Astrocyte (in vitro differentiated cells and primary cell): ENCODE data around the gene CDH8. TPM values are rescaled to one million over a fixed set of nuclear protein-coding genes. Genes with fewer than 3 reads are reported as not detected.
A peak's percentile ranks its signal among the peaks of the same experiment; 100 is the strongest.

Experiments used
- DNase-seq: peaks from one replicate; pipeline ENCODE4 v3.0.0-alpha.2; 2010; ENCODE audit warnings: low read depth
- FAIRE-seq: peaks from 2 replicates; lab custom pipeline; 2011; peaks lifted over from hg19 to GRCh38; lab: Jason Lieb, UNC
- H2AFZ ChIP-seq: 2 replicates; pipeline ENCODE4 v1.6.0; 2012; ENCODE audit warnings: low read depth, low read length, inconsistent platforms
- H3K27ac ChIP-seq: 2 replicates; pipeline ENCODE4 v1.5.1; 2011; ENCODE audit warnings: low read depth, low read length, inconsistent platforms
- H3K27me3 ChIP-seq: 2 replicates; pipeline ENCODE4 v1.6.0; 2011; ENCODE audit warnings: low read length, inconsistent platforms; ENCODE audit not compliant: insufficient read depth
- H3K36me3 ChIP-seq: 2 replicates; pipeline ENCODE4 v1.5.1; 2011; ENCODE audit warnings: low read length, inconsistent platforms; ENCODE audit not compliant: insufficient read depth
- H3K4me1 ChIP-seq: 2 replicates; pipeline ENCODE4 v1.5.1; 2011; ENCODE audit warnings: low read length, inconsistent platforms; ENCODE audit not compliant: insufficient read depth
- H3K4me2 ChIP-seq: 2 replicates; pipeline ENCODE4 v1.6.0; 2012; ENCODE audit warnings: low read length, inconsistent platforms
- H3K4me3 ChIP-seq: 2 replicates; pipeline ENCODE4 v1.5.1; 2011; ENCODE audit warnings: low read depth, mild to moderate bottlenecking, low read length, inconsistent platforms; ENCODE audit not compliant: insufficient read depth
- H3K79me2 ChIP-seq: 2 replicates; pipeline ENCODE4 v1.6.0; 2012; ENCODE audit warnings: mild to moderate bottlenecking, low read length, inconsistent platforms; ENCODE audit not compliant: insufficient read depth
- H3K9ac ChIP-seq: 2 replicates; pipeline ENCODE4 v1.6.0; 2012; ENCODE audit warnings: mild to moderate bottlenecking, low read length, inconsistent platforms
- H3K9me3 ChIP-seq: 2 replicates; pipeline ENCODE4 v1.5.1; 2012; ENCODE audit warnings: low read depth, mild to moderate bottlenecking, low read length, inconsistent platforms; ENCODE audit not compliant: insufficient read depth
- H4K20me1 ChIP-seq: 2 replicates; pipeline ENCODE4 v1.6.0; 2012; ENCODE audit warnings: low read length, inconsistent platforms; ENCODE audit not compliant: insufficient read depth
- H3K27ac Mint-ChIP-seq: one replicate; pipeline ENCODE4 v1.8.0; 2021; ENCODE audit warnings: mild to moderate bottlenecking, mixed read lengths; ENCODE audit not compliant: unreplicated experiment
- H3K27me3 Mint-ChIP-seq: one replicate; pipeline ENCODE4 v1.8.0; 2021; ENCODE audit warnings: low read depth, mixed read lengths; ENCODE audit not compliant: unreplicated experiment
- H3K36me3 Mint-ChIP-seq: one replicate; pipeline ENCODE4 v1.8.0; 2021; ENCODE audit warnings: low read depth, mixed read lengths; ENCODE audit not compliant: unreplicated experiment
- H3K4me1 Mint-ChIP-seq: one replicate; pipeline ENCODE4 v1.8.0; 2021; ENCODE audit warnings: low read depth, mixed read lengths; ENCODE audit not compliant: unreplicated experiment
- H3K4me3 Mint-ChIP-seq: one replicate; pipeline ENCODE4 v1.8.0; 2021; ENCODE audit warnings: mild to moderate bottlenecking, moderate library complexity, mixed read lengths; ENCODE audit not compliant: unreplicated experiment
- H3K9me3 Mint-ChIP-seq: one replicate; pipeline ENCODE4 v1.8.0; 2021; ENCODE audit warnings: mild to moderate bottlenecking, mixed read lengths; ENCODE audit not compliant: unreplicated experiment
- EZH2 ChIP-seq: IDR thresholded peaks from 2 replicates; pipeline ENCODE4 v1.6.1; 2012; ENCODE audit warnings: mild to moderate bottlenecking, low read length, inconsistent platforms; ENCODE audit not compliant: insufficient read depth
- total RNA-seq: library from RNA; stranded (reverse); gene quantifications from 2 replicates; pipeline ENCODE4 v1.2.1, GENCODE V29; 2021
- TF ChIP-seq, protein P1 (sequence below): IDR thresholded peaks from 2 replicates; pipeline ENCODE4 v1.5.1; 2011; ENCODE audit warnings: low read depth, mild to moderate bottlenecking, inconsistent platforms, low read length, moderate library complexity; ENCODE audit not compliant: insufficient read depth

CDH8 gene
- total RNA-seq, 1 donor from 2014 or later, result 17.5 TPM

- peak overlapping the region; percentile 84 for H3K27ac Mint-ChIP-seq
- no peak overlapping the region for H3K4me3 ChIP-seq
Measured at GRCh38 chr16:61836804-61837393, 199.3 kb downstream of the CDH8 start.

GRCh38 chr16:61834082-61834481 is 202.2 kb downstream of the CDH8 start:
- Mint-ChIP-seq H3K27me3 (no peaks in the 10 kb centered on the region), H3K4me3 (no peak overlapping the region), H3K36me3 (no peaks in the 10 kb centered on the region), H3K9me3 (no peaks in the 10 kb centered on the region), H3K4me1 (peaks cover 31% of the 10 kb centered on the region), H3K27ac (no peak overlapping the region)
- no peaks in the 10 kb centered on the region for H3K36me3 ChIP-seq
- FAIRE-seq (no peak), DNase-seq (peak; percentile 2)
- TF ChIP-seq, protein P1, sequence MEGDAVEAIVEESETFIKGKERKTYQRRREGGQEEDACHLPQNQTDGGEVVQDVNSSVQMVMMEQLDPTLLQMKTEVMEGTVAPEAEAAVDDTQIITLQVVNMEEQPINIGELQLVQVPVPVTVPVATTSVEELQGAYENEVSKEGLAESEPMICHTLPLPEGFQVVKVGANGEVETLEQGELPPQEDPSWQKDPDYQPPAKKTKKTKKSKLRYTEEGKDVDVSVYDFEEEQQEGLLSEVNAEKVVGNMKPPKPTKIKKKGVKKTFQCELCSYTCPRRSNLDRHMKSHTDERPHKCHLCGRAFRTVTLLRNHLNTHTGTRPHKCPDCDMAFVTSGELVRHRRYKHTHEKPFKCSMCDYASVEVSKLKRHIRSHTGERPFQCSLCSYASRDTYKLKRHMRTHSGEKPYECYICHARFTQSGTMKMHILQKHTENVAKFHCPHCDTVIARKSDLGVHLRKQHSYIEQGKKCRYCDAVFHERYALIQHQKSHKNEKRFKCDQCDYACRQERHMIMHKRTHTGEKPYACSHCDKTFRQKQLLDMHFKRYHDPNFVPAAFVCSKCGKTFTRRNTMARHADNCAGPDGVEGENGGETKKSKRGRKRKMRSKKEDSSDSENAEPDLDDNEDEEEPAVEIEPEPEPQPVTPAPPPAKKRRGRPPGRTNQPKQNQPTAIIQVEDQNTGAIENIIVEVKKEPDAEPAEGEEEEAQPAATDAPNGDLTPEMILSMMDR, result no peak
- TF ChIP-seq EZH2, result no peak
- no peaks in the 10 kb centered on the region for H3K27me3 ChIP-seq
- H3K9me3 ChIP-seq, result no peaks in the 10 kb centered on the region
- no peak overlapping the region for H3K9ac ChIP-seq
- H3K4me3 ChIP-seq, result no peak overlapping the region
- no peak overlapping the region for H2AFZ ChIP-seq
- no peaks in the 10 kb centered on the region for H3K79me2 ChIP-seq
- no peak overlapping the region for H3K4me2 ChIP-seq
- no peaks in the 10 kb centered on the region for H4K20me1 ChIP-seq
- no peaks in the 10 kb centered on the region for H3K4me1 ChIP-seq
- H3K27ac ChIP-seq, result no peak overlapping the region

More at GRCh38 chr16:61836804-61837393, 199.3 kb downstream of the CDH8 start:
- DNase-seq (peak; percentile 13), FAIRE-seq (no peak)
- no peak overlapping the region for H3K9ac ChIP-seq
- Mint-ChIP-seq H3K4me1 (peaks cover 22% of the 10 kb centered on the region), H3K27me3 (no peaks in the 10 kb centered on the region), H3K4me3 (no peak overlapping the region), H3K9me3 (no peaks in the 10 kb centered on the region), H3K36me3 (no peaks in the 10 kb centered on the region)
- H3K9me3 ChIP-seq, result no peaks in the 10 kb centered on the region
- H3K36me3 ChIP-seq, result no peaks in the 10 kb centered on the region
- no peaks in the 10 kb centered on the region for H3K4me1 ChIP-seq
- H3K27me3 ChIP-seq, result no peaks in the 10 kb centered on the region
- H4K20me1 ChIP-seq, result no peaks in the 10 kb centered on the region
- no peaks in the 10 kb centered on the region for H3K79me2 ChIP-seq
- no peak overlapping the region for H2AFZ ChIP-seq
- no peak overlapping the region for H3K4me2 ChIP-seq
- H3K27ac ChIP-seq, result no peak overlapping the region
- no peak for TF ChIP-seq EZH2
- TF ChIP-seq, protein P1, result no peak

GRCh38 chr16:61831351-61831917 is 204.8 kb downstream of the CDH8 start:
- no peaks in the 10 kb centered on the region for H3K9me3 ChIP-seq
- H3K9me3 Mint-ChIP-seq, result no peaks in the 10 kb centered on the region
- H3K4me3 Mint-ChIP-seq, result no peak overlapping the region
- H3K79me2 ChIP-seq, result no peaks in the 10 kb centered on the region
- H3K27me3 Mint-ChIP-seq, result no peaks in the 10 kb centered on the region
- TF ChIP-seq, protein P1, result no peak
- TF ChIP-seq EZH2, result no peak
- DNase-seq (peak; percentile 18), FAIRE-seq (no peak)
- H3K4me1 Mint-ChIP-seq, result peaks cover 19% of the 10 kb centered on the region
- no peak overlapping the region for H3K27ac Mint-ChIP-seq
- no peaks in the 10 kb centered on the region for H3K36me3 ChIP-seq
- no peak overlapping the region for H3K9ac ChIP-seq
- no peak overlapping the region for H2AFZ ChIP-seq
- no peaks in the 10 kb centered on the region for H4K20me1 ChIP-seq
- H3K4me3 ChIP-seq, result no peak overlapping the region
- H3K27me3 ChIP-seq, result no peaks in the 10 kb centered on the region
- no peak overlapping the region for H3K4me2 ChIP-seq
- H3K4me1 ChIP-seq, result no peaks in the 10 kb centered on the region
- no peaks in the 10 kb centered on the region for H3K36me3 Mint-ChIP-seq
- no peak overlapping the region for H3K27ac ChIP-seq
